Measurements from ENCODE around the gene TAOK3. TPM values are rescaled to one million over a fixed set of nuclear protein-coding genes. Genes with fewer than 3 reads are reported as not detected.

The TAOK3 gene
- total and polyA plus RNA-seq, 10 of the 15 experiments (the other 5 are each of a cell fraction or from before 2014, with no cell fraction given): 41.3 to 131 (median 57.8) TPM

GRCh38 chr12:118102609-118103008 lies 270.1 kb downstream of the TAOK3 start:
- DNase-seq (ENCODE audit: low read depth, low spot score): no peak
- TF ChIP-seq, protein P1, sequence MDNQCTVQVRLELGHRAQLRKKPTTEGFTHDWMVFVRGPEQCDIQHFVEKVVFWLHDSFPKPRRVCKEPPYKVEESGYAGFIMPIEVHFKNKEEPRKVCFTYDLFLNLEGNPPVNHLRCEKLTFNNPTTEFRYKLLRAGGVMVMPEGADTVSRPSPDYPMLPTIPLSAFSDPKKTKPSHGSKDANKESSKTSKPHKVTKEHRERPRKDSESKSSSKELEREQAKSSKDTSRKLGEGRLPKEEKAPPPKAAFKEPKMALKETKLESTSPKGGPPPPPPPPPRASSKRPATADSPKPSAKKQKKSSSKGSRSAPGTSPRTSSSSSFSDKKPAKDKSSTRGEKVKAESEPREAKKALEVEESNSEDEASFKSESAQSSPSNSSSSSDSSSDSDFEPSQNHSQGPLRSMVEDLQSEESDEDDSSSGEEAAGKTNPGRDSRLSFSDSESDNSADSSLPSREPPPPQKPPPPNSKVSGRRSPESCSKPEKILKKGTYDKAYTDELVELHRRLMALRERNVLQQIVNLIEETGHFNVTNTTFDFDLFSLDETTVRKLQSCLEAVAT (IDR thresholded peaks at IDR 0.05): no peak
- peak; percentile 28 for TF ChIP-seq SUZ12 (IDR thresholded peaks at IDR 0.05; ENCODE audit: unreplicated experiment)
- ChIA-PET RAD21 (ENCODE audit: unreplicated experiment) (no interaction called here), POLR2A (no interaction called here), CTCF (no interaction called here), SMC1A (ENCODE audit: uncharacterized antibody, unreplicated experiment) (no interaction called here)
- no peak overlapping the region for H3K27ac ChIP-seq (ENCODE audit: control insufficient read depth, insufficient read depth)
- H3K4me2 ChIP-seq (ENCODE audit: control insufficient read depth, insufficient read depth): peak overlapping the region; percentile 97; the same call in 1 of the 2 replicates
- H3K36me3 ChIP-seq (ENCODE audit: control insufficient read depth in 2 of 2, insufficient read depth in 2 of 2, low read length in 1 of 2): no peaks in the 10 kb centered on the region
- H3K4me1 ChIP-seq (ENCODE audit: control insufficient read depth, insufficient read depth, low read length): no peaks in the 10 kb centered on the region; the same call in 1 of the 2 replicates
- FAIRE-seq: no peak
- H3K79me2 ChIP-seq (ENCODE audit: control insufficient read depth, insufficient read depth, low read length): no peaks in the 10 kb centered on the region
- ATAC-seq: no peak
- H3K27me3 ChIP-seq (replicated peaks in 1 of 2; ENCODE audit: control insufficient read depth in 2 of 2, insufficient read depth in 2 of 2, low read length in 1 of 2): peaks cover 5 to 10% of the 10 kb centered on the region in 2 experiments; a peak in 3 of 4 replicates
- no peak overlapping the region for H3K9ac ChIP-seq (ENCODE audit: control insufficient read depth, insufficient read depth, low read length)
- no peaks in the 10 kb centered on the region for H3K9me3 ChIP-seq (replicated peaks; ENCODE audit: control insufficient read depth, insufficient read depth, low read length)
- no peaks in the 10 kb centered on the region for H4K20me1 ChIP-seq (ENCODE audit: control insufficient read depth, insufficient read depth)
- intact Hi-C loops (cut with micrococcal nuclease; ENCODE audit: unreplicated experiment): no loop called here
- H3K4me3 ChIP-seq: no peak overlapping the region
- in situ Hi-C loops (cut with MboI): loop anchor here (25.0 kb wide), 2 partner anchors 935 to 1435 kb away; no protein-coding TSS in a partner anchor
- no TSS peak for BruUV-seq (replicated peaks)
- WGBS (ENCODE audit: insufficient coverage, insufficient replicate concordance, low lambda C conversion rate, missing lambda C conversion rate): 74% methylated on average over 5 of the region's 5 CpGs
- H2AFZ ChIP-seq (ENCODE audit: control insufficient read depth, low read depth, low read length): no peak overlapping the region

GRCh38 chr12:118102070-118102469 lies 270.6 kb downstream of the TAOK3 start:
- no peak for ATAC-seq
- CTCF ChIA-PET: interaction anchor here (0.9 kb wide), 1 partner anchor 19 kb away, joined by 3 read pairs; no protein-coding TSS in a partner anchor
- WGBS (ENCODE audit: insufficient coverage, insufficient replicate concordance, low lambda C conversion rate, missing lambda C conversion rate): 44% methylated on average over 6 of the region's 6 CpGs
- Histone ChIP-seq H3K79me2 (ENCODE audit: control insufficient read depth, insufficient read depth, low read length) (no peaks in the 10 kb centered on the region), H3K36me3 (ENCODE audit: control insufficient read depth in 2 of 2, insufficient read depth in 2 of 2, low read length in 1 of 2) (no peaks in the 10 kb centered on the region), H3K9me3 (replicated peaks; ENCODE audit: control insufficient read depth, insufficient read depth, low read length) (no peaks in the 10 kb centered on the region), H3K4me3 (no peak overlapping the region), H3K27me3 (replicated peaks in 1 of 2; ENCODE audit: control insufficient read depth in 2 of 2, insufficient read depth in 2 of 2, low read length in 1 of 2) (peaks cover 5 to 10% of the 10 kb centered on the region in 2 experiments; a peak in 3 of 4 replicates), H3K9ac (ENCODE audit: control insufficient read depth, insufficient read depth, low read length) (no peak overlapping the region), H3K27ac (ENCODE audit: control insufficient read depth, insufficient read depth) (no peak overlapping the region), H3K4me1 (ENCODE audit: control insufficient read depth, insufficient read depth, low read length) (no peaks in the 10 kb centered on the region; the same call in 1 of the 2 replicates), H3K4me2 (ENCODE audit: control insufficient read depth, insufficient read depth) (no peak overlapping the region), H4K20me1 (ENCODE audit: control insufficient read depth, insufficient read depth) (no peaks in the 10 kb centered on the region), H2AFZ (ENCODE audit: control insufficient read depth, low read depth, low read length) (no peak overlapping the region)
- intact Hi-C loops (cut with micrococcal nuclease; ENCODE audit: unreplicated experiment): no loop called here
- RAD21 ChIA-PET (ENCODE audit: unreplicated experiment): interaction anchor here (0.8 kb wide), 1 partner anchor 227 kb away, joined by 3 read pairs; no protein-coding TSS in a partner anchor
- SMC1A ChIA-PET (ENCODE audit: uncharacterized antibody, unreplicated experiment): no interaction called here
- no peak for FAIRE-seq
- in situ Hi-C loops (cut with MboI): loop anchor here (25.0 kb wide), 2 partner anchors 935 to 1435 kb away; no protein-coding TSS in a partner anchor
- no peak for DNase-seq (ENCODE audit: low read depth, low spot score)
- no TSS peak for BruUV-seq (replicated peaks)
- POLR2A ChIA-PET: interaction anchor here (0.6 kb wide), 1 partner anchor 216 kb away, joined by 3 read pairs; no protein-coding TSS in a partner anchor
- TF ChIP-seq, protein P2, sequence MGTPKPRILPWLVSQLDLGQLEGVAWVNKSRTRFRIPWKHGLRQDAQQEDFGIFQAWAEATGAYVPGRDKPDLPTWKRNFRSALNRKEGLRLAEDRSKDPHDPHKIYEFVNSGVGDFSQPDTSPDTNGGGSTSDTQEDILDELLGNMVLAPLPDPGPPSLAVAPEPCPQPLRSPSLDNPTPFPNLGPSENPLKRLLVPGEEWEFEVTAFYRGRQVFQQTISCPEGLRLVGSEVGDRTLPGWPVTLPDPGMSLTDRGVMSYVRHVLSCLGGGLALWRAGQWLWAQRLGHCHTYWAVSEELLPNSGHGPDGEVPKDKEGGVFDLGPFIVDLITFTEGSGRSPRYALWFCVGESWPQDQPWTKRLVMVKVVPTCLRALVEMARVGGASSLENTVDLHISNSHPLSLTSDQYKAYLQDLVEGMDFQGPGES (IDR thresholded peaks at IDR 0.05): no peak
- TF ChIP-seq IRF4 (IDR thresholded peaks at IDR 0.05; ENCODE audit: low read depth, low read length) (no peak), SUZ12 (IDR thresholded peaks at IDR 0.05; ENCODE audit: unreplicated experiment) (no peak), PBX3 (IDR thresholded peaks at IDR 0.05; ENCODE audit: insufficient replicate concordance, low read depth, low read length) (no peak), CHD1 (IDR thresholded peaks at IDR 0.05; ENCODE audit: low read depth, low read length) (no peak), NR2C1 (IDR thresholded peaks at IDR 0.05) (no peak), NFXL1 (IDR thresholded peaks at IDR 0.05; ENCODE audit: borderline replicate concordance) (no peak), ZNF274 (IDR thresholded peaks at IDR 0.05; ENCODE audit: insufficient read depth, insufficient read length) (no peak), SMAD1 (IDR thresholded peaks at IDR 0.05; ENCODE audit: low read depth, partially characterized antibody) (no peak)
- TF ChIP-seq, protein P3, sequence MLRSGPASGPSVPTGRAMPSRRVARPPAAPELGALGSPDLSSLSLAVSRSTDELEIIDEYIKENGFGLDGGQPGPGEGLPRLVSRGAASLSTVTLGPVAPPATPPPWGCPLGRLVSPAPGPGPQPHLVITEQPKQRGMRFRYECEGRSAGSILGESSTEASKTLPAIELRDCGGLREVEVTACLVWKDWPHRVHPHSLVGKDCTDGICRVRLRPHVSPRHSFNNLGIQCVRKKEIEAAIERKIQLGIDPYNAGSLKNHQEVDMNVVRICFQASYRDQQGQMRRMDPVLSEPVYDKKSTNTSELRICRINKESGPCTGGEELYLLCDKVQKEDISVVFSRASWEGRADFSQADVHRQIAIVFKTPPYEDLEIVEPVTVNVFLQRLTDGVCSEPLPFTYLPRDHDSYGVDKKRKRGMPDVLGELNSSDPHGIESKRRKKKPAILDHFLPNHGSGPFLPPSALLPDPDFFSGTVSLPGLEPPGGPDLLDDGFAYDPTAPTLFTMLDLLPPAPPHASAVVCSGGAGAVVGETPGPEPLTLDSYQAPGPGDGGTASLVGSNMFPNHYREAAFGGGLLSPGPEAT (IDR thresholded peaks at IDR 0.05; ENCODE audit: low read depth): no peak
